Cardiac muscle cell (in vitro differentiated cells and primary cell): Measurements from ENCODE around the gene BCAS3. TPM values are rescaled to one million over a fixed set of nuclear protein-coding genes. Genes with fewer than 3 reads are reported as not detected.

Source experiments
- DNase-seq, 2 donors: peaks; one replicate each; pipeline versions ENCODE4 v3.0.0 to v3.0.0-alpha.2; 2010 to 2017; ENCODE audit warnings: low read depth in 1 of 2, low spot score in 1 of 2
- H3K27ac ChIP-seq: fragments of 200-600 bp; sonication (generic); 2 replicates; pipeline ENCODE4 v1.5.1; 2016
- H3K27me3 ChIP-seq: fragments of 200-600 bp; sonication (generic); 2 replicates; pipeline ENCODE4 v1.6.0; 2016; ENCODE audit warnings: control low read depth
- H3K36me3 ChIP-seq: fragments of 200-600 bp; sonication (generic); 2 replicates; pipeline ENCODE4 v1.5.1; 2016; ENCODE audit warnings: control low read depth
- H3K4me1 ChIP-seq: fragments of 200-600 bp; sonication (generic); 2 replicates; pipeline ENCODE4 v1.8.1; 2017; ENCODE audit warnings: low read depth, mild to moderate bottlenecking, mixed run types
- H3K4me3 ChIP-seq: fragments of 200-600 bp; sonication (generic); 2 replicates; pipeline ENCODE4 v1.5.1; 2016; ENCODE audit warnings: mild to moderate bottlenecking
- H3K9me3 ChIP-seq: fragments of 200-600 bp; sonication (generic); 2 replicates; pipeline ENCODE4 v1.5.1; 2017; ENCODE audit warnings: low read depth, mild to moderate bottlenecking, control low read depth
- CTCF ChIP-seq: IDR thresholded peaks from 2 replicates; pipeline ENCODE4 v1.5.1; 2012; ENCODE audit warnings: low read depth, mild to moderate bottlenecking, low read length
- polyA plus RNA-seq: library from polyadenylated mRNA; unstranded; fragments of >200 nt; fragmentation: Nextera tagmentation; extraction: Ambion mirVana; gene quantifications from 2 replicates; pipeline ENCODE4 v1.2.1, GENCODE V29; 2016
- total RNA-seq: library from RNA; depleted of rRNA; stranded (reverse); fragments of >200 nt; gene quantifications from 2 replicates; pipeline ENCODE4 v1.2.3, GENCODE V29; 2016

The BCAS3 gene
- total and polyA plus RNA-seq, 2 experiments from 2014 or later, result 36.5 to 39.6 TPM

GRCh38 chr17:61399131-61400065 lies 721.7 kb downstream of the BCAS3 start, which contains the start of gene TBX2:
TSS of gene TBX2 (plus strand) at chr17:61399843. CDS start at chr17:61400177, 334 bp downstream.
- H3K4me1 ChIP-seq, result peaks cover 22% of the 10 kb centered on the region
- H3K27me3 ChIP-seq, result peaks cover 32% of the 10 kb centered on the region
- DNase-seq, result peak; percentile 94 to 96
- H3K27ac ChIP-seq, result peak within 1 kb of the TSS; percentile 98
- peak within 1 kb of the TSS; percentile 63 for H3K4me3 ChIP-seq
- TF ChIP-seq CTCF, result no peak
- no peaks in the 10 kb centered on the region for H3K9me3 ChIP-seq
- peaks cover 13% of the 10 kb centered on the region for H3K36me3 ChIP-seq

- Histone ChIP-seq H3K27ac (peak overlapping the region; percentile 72), H3K27me3 (peaks cover 40% of the 10 kb centered on the region), H3K4me3 (peak overlapping the region; percentile 63), H3K4me1 (peaks cover 21% of the 10 kb centered on the region), H3K9me3 (no peaks in the 10 kb centered on the region), H3K36me3 (peaks cover 16% of the 10 kb centered on the region)
- no peak for TF ChIP-seq CTCF
- peak; percentile 61 to 63 for DNase-seq
Measured at GRCh38 chr17:61400066-61400716, 722.5 kb downstream of the BCAS3 start.

- peaks cover 22% of the 10 kb centered on the region for H3K36me3 ChIP-seq
- H3K4me3 ChIP-seq, result peak overlapping the region; percentile 63
- DNase-seq, result peak; percentile 24 to 52
- TF ChIP-seq CTCF, result no peak
- H3K27ac ChIP-seq, result peak overlapping the region; percentile 72
- peaks cover 47% of the 10 kb centered on the region for H3K27me3 ChIP-seq
- H3K9me3 ChIP-seq, result no peaks in the 10 kb centered on the region
- peaks cover 25% of the 10 kb centered on the region for H3K4me1 ChIP-seq
Measured at GRCh38 chr17:61400717-61401388, 723.2 kb downstream of the BCAS3 start.

GRCh38 chr17:61401389-61402072 lies 723.9 kb downstream of the BCAS3 start:
- peaks cover 51% of the 10 kb centered on the region for H3K27me3 ChIP-seq
- no peak for TF ChIP-seq CTCF
- peak in 1 of 2 donors; percentile 29 for DNase-seq
- peak overlapping the region; percentile 72 for H3K27ac ChIP-seq
- peak overlapping the region; percentile 63 for H3K4me3 ChIP-seq
- H3K4me1 ChIP-seq, result peaks cover 32% of the 10 kb centered on the region
- no peaks in the 10 kb centered on the region for H3K9me3 ChIP-seq
- peaks cover 22% of the 10 kb centered on the region for H3K36me3 ChIP-seq

- DNase-seq, result no peak
- no peak for TF ChIP-seq CTCF
- peaks cover 22% of the 10 kb centered on the region for H3K36me3 ChIP-seq
- peak overlapping the region; percentile 5 for H3K27ac ChIP-seq
- peak overlapping the region; percentile 63 for H3K4me3 ChIP-seq
- H3K9me3 ChIP-seq, result no peaks in the 10 kb centered on the region
- peaks cover 51% of the 10 kb centered on the region for H3K27me3 ChIP-seq
- peaks cover 36% of the 10 kb centered on the region for H3K4me1 ChIP-seq
Measured at GRCh38 chr17:61402073-61402541, 724.5 kb downstream of the BCAS3 start.
